Panc1 (cell line): Measurements from ENCODE around the gene PNPO.

Experiments used
- CTCF ChIP-seq: fragments of 450-650 bp; IDR thresholded peaks from 2 replicates; pipeline ENCODE4 v1.5.1; 2017; ENCODE audit warnings: mild to moderate bottlenecking
- TCF7L2 ChIP-seq: IDR thresholded peaks from 2 replicates; pipeline ENCODE4 v1.6.1; 2011; ENCODE audit warnings: mild to moderate bottlenecking, low read depth, low read length, inconsistent platforms

- TF ChIP-seq CTCF = no peak
- no peak for TF ChIP-seq TCF7L2
Observed at GRCh38 chr17:47896672-47897490, 44.5 kb upstream of the PNPO start.
